Body of pancreas (tissue), 4 donors: Measurements from ENCODE around the gene MAPK10. TPM values are rescaled to one million over a fixed set of nuclear protein-coding genes. Genes with fewer than 3 reads are reported as not detected.

Source experiments
- ATAC-seq: fragments of 150-250 bp; one replicate; pipeline ENCODE4 v1.9.1; 2016
- DNase-seq, 4 donors: peaks; one replicate each; pipeline ENCODE4 v3.0.0-alpha.2; 2019
- H3K27ac ChIP-seq, 4 donors: fragments of 200-600 bp; sonication (generic); 1 replicate in 3 of 4; 2 replicates in 1 of 4; pipeline versions ENCODE4 v1.5.1 to v1.6.1; 2016 to 2019; ENCODE audit warnings: mild to moderate bottlenecking in 1 of 4, mixed read lengths in 1 of 4, moderate library complexity in 1 of 4
- H3K27me3 ChIP-seq, 2 donors: fragments of 200-600 bp; sonication (generic); one replicate each; pipeline ENCODE4 v1.6.0; 2016; ENCODE audit warnings: mild to moderate bottlenecking in 1 of 2
- H3K36me3 ChIP-seq, 2 donors: fragments of 200-600 bp; sonication (generic); replicated peaks in 1 of 2; 2 replicates each; pipeline ENCODE4 v1.5.1; 2016; ENCODE audit warnings: low read depth in 2 of 2; ENCODE audit not compliant: insufficient read depth in 1 of 2
- H3K4me1 ChIP-seq: fragments of 200-600 bp; sonication (generic); one replicate; pipeline ENCODE4 v1.6.0; 2016
- H3K4me3 ChIP-seq, 2 donors: fragments of 200-600 bp; sonication (generic); 1 replicate in 1 of 2; 2 replicates in 1 of 2; pipeline ENCODE4 v1.5.1; 2016 to 2019
- H3K9me3 ChIP-seq, 3 donors: fragments of 200-600 bp; sonication (generic); 1 replicate in 2 of 3; 2 replicates in 1 of 3; pipeline ENCODE4 v1.5.1; 2016
- POLR2A ChIP-seq, 3 donors: fragments of 450-650 bp; IDR thresholded peaks; one replicate each; pipeline ENCODE4 v1.6.1; 2016; ENCODE audit warnings: antibody characterized with exemption in 3 of 3, mild to moderate bottlenecking in 2 of 3
- WGBS, 2 donors: methylation state at CpG; one replicate each; pipeline ENCODE4 v1.1.5; 2017; 5-methylcytosine and 5-hydroxymethylcytosine counted together
- intact Hi-C: fragments of 100-400 bp; cut with DNase I; formaldehyde crosslinking; loops from one replicate; pipeline ENCODE4 v1.15.1; 2023
- total RNA-seq, 2 donors: library from RNA; depleted of rRNA; stranded (reverse); fragments of >200 nt; gene quantifications; one replicate each; pipeline ENCODE4 v1.1.0, GENCODE V29; 2016
- TF ChIP-seq, protein P1 (sequence below), 7 experiments: fragments of 450-650 bp in 4 of 7; fragments of 200-600 bp in 3 of 7; sonication (generic) in 3 of 7; IDR thresholded peaks; one replicate each; pipeline ENCODE4 v1.5.1; 2016 to 2019; ENCODE audit warnings: antibody characterized with exemption in 7 of 7

The MAPK10 gene
- total RNA-seq, 2 donors from 2014 or later, result 9.9 to 24.1 TPM

DNA sequence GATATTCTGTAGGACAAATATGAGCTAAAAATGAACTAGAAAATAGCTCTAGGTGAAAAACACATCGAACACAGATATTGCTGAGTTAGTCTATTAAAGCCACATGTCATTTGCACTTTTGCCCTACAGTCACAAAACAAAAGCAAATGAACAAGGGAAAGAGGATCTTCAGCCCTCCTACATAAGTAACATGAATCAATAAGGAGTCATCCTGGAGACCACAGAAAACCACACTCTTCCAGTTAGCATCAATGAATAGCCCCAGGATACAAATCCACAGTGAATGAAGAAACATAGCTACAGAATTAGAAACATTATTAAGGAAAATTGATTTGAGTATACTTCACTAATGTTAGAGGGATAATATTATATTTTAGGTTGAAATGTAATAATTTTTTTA lies 311.4 kb downstream of the MAPK10 start:
- no peaks in the 10 kb centered on the region for H3K36me3 ChIP-seq
- H3K27me3 ChIP-seq, result no peaks in the 10 kb centered on the region
- H3K4me3 ChIP-seq, result no peak overlapping the region
- H3K4me1 ChIP-seq, result peaks cover 3% of the 10 kb centered on the region
- ATAC-seq, result no peak
- no peak for TF ChIP-seq POLR2A (IDR thresholded peaks at IDR 0.05)
- TF ChIP-seq, protein P1, sequence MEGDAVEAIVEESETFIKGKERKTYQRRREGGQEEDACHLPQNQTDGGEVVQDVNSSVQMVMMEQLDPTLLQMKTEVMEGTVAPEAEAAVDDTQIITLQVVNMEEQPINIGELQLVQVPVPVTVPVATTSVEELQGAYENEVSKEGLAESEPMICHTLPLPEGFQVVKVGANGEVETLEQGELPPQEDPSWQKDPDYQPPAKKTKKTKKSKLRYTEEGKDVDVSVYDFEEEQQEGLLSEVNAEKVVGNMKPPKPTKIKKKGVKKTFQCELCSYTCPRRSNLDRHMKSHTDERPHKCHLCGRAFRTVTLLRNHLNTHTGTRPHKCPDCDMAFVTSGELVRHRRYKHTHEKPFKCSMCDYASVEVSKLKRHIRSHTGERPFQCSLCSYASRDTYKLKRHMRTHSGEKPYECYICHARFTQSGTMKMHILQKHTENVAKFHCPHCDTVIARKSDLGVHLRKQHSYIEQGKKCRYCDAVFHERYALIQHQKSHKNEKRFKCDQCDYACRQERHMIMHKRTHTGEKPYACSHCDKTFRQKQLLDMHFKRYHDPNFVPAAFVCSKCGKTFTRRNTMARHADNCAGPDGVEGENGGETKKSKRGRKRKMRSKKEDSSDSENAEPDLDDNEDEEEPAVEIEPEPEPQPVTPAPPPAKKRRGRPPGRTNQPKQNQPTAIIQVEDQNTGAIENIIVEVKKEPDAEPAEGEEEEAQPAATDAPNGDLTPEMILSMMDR (IDR thresholded peaks at IDR 0.05), result no peak
- no peak for DNase-seq
- intact Hi-C loops, result no loop called here
- WGBS, 2 donors, result 70 to 88% methylated on average over 1 of the region's 1 CpG
- H3K27ac ChIP-seq, result no peak overlapping the region
- no peaks in the 10 kb centered on the region for H3K9me3 ChIP-seq

DNA sequence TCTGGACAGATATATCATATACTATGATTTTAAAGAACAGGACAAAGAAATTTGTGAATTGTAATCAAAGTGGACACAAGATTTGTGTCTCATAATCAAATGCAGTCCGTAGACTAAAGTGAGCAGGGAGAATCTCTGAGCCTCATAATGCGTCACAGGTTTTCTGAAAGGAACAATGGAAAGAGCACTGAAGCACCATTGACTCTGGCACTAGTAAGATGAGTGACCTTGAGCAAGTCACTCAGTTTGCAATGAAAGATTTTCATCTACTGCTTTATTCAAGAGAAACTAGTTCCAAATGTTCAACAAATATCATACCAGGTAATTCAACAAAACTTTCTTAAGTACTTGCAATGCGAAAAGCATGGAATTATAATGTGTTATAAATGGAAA lies 315.3 kb downstream of the MAPK10 start:
- no peaks in the 10 kb centered on the region for H3K9me3 ChIP-seq
- H3K4me1 ChIP-seq, result peaks cover 3% of the 10 kb centered on the region
- ATAC-seq (no peak), DNase-seq (no peak)
- TF ChIP-seq, protein P1 (IDR thresholded peaks at IDR 0.05), result no peak
- no peak for TF ChIP-seq POLR2A (IDR thresholded peaks at IDR 0.05)
- WGBS, 2 donors, result 39 to 43% methylated on average over 3 of the region's 3 CpGs
- no peaks in the 10 kb centered on the region for H3K36me3 ChIP-seq
- intact Hi-C loops, result no loop called here
- no peak overlapping the region for H3K27ac ChIP-seq
- no peak overlapping the region for H3K4me3 ChIP-seq
- H3K27me3 ChIP-seq, result no peaks in the 10 kb centered on the region

DNA sequence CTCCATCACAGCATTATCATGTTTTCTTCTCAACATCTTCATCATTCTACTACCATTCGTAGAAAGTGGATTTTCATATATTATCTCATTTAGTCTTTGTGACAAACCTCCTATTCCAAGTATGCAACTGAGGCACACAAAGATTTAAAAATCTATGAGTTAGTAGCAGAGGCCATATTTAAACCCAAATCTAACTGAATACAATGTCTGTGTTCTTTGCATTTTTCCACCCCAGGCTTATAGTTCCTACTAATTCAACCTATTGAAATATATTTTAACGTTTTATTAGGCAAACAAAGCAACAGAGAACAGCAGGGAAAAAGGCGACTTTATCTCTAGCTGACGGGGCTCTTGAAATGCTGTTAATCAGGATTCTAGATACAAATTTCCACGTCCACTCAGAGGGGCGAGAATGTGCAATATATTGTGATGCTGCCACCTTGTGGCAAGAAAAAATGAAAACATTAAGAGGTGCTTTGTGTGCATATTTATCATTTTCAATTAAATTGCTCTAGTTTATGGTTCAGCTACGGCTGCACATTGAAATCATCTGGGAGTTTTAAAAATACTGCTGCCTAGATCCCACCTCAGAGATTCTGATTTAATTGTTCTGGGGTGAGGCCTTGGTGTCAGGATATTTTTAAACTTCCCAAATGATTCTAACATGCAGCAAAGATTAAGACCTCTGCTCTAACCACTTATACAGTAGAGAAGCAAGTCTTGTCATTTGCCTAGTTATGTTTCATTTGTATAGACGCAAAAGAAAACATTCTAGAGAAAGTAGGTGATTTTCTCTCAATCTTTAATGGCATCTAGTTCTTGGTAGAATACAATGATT lies 315.9 kb downstream of the MAPK10 start:
- TF ChIP-seq, protein P1 (IDR thresholded peaks at IDR 0.05), result peak; percentile 53 to 68 (median 64)
- no peak for TF ChIP-seq POLR2A (IDR thresholded peaks at IDR 0.05)
- ATAC-seq, result peak; percentile 68
- no peak overlapping the region for H3K27ac ChIP-seq
- H3K27me3 ChIP-seq, result no peaks in the 10 kb centered on the region
- peak in 3 of 4 donors; percentile 17 to 42 (median 23) for DNase-seq
- H3K36me3 ChIP-seq, result no peaks in the 10 kb centered on the region
- H3K4me1 ChIP-seq, result peaks cover 3% of the 10 kb centered on the region
- no peaks in the 10 kb centered on the region for H3K9me3 ChIP-seq
- 15% methylated on average over 8 of the region's 8 CpGs for WGBS, 2 donors
- H3K4me3 ChIP-seq, result no peak overlapping the region
- intact Hi-C loops, result no loop called here

DNA sequence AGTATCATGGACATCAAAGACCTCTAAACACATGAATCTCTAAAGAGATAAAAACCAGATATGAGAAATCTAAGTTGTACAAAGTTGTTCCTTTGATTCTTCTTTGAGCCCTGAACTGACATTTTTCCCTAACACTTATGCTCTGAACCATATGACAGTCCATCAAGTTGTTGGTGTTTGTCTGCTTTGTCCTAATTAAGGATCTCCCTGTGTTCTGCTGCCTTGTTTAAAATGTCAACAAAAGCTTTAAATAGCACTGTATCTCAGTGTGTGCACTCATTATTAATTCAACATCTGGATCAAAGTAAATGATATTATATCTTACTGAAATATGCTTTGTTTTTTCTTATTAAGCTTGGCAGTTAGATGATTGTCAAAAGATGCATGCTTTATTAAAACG lies 321.8 kb downstream of the MAPK10 start:
- ATAC-seq, result no peak
- WGBS, 2 donors, result 84 to 91% methylated on average over 1 of the region's 1 CpG
- TF ChIP-seq, protein P1 (IDR thresholded peaks at IDR 0.05), result no peak
- TF ChIP-seq POLR2A (IDR thresholded peaks at IDR 0.05), result no peak
- peaks cover 3% of the 10 kb centered on the region for H3K4me1 ChIP-seq
- H3K4me3 ChIP-seq, result no peak overlapping the region
- intact Hi-C loops, result no loop called here
- no peaks in the 10 kb centered on the region for H3K9me3 ChIP-seq
- no peaks in the 10 kb centered on the region for H3K27me3 ChIP-seq
- no peak for DNase-seq
- no peak overlapping the region for H3K27ac ChIP-seq
- no peaks in the 10 kb centered on the region for H3K36me3 ChIP-seq

DNA sequence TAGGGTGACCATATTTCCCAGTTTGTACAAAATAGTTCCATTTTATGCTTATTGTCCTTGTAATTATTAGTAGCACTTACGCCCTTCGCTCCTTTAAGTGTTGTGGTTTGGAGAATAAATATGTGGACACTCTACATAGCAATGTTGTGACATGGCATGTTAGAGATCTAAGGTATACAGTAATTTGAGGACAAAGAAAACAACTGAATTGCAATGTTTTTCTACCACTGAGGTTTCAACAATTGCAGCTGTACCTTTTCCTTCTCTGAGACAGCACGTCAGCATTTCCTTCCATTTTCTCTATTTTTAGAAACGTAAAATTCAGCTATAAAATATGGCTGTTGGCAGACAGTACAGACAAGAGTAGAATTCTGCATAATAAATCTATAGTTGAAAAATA lies 323.1 kb downstream of the MAPK10 start:
- DNase-seq, result no peak
- Histone ChIP-seq H3K27ac (no peak overlapping the region), H3K4me3 (no peak overlapping the region), H3K27me3 (no peaks in the 10 kb centered on the region), H3K36me3 (no peaks in the 10 kb centered on the region), H3K9me3 (no peaks in the 10 kb centered on the region), H3K4me1 (peaks cover 8% of the 10 kb centered on the region)
- TF ChIP-seq, protein P1 (IDR thresholded peaks at IDR 0.05), result no peak
- TF ChIP-seq POLR2A (IDR thresholded peaks at IDR 0.05), result no peak
- ATAC-seq, result no peak
- intact Hi-C loops, result no loop called here
- WGBS, 2 donors, result 75 to 78% methylated on average over 4 of the region's 4 CpGs
